B cell (primary cell): ENCODE measurements around the gene FBXL20.

Experiments
- CTCF ChIP-seq: fragments of 200-600 bp; IDR thresholded peaks from one replicate; pipeline ENCODE4 v1.8.0; 2022; ENCODE audit warnings: antibody characterized with exemption, mild to moderate bottlenecking
- EZH2 ChIP-seq: IDR thresholded peaks from 2 replicates; pipeline ENCODE4 v1.6.1; 2012; ENCODE audit warnings: borderline replicate concordance, low read depth, mild to moderate bottlenecking, moderate library complexity, low read length; ENCODE audit not compliant: insufficient read depth, poor library complexity, severe bottlenecking

GRCh38 chr17:39277110-39277509 is 124.3 kb downstream of the FBXL20 start:
- no peak for TF ChIP-seq CTCF
- no peak for TF ChIP-seq EZH2
